Rectal smooth muscle tissue (tissue), 1 donor: ENCODE results near the gene TMED4.
"Not testable (repeated sequence)": the region's sequence is repeated elsewhere in the genome, so short reads cannot be mapped to it uniquely, and the experiment has no call there.

ENCODE experiments used
- H3K27ac ChIP-seq: one replicate; pipeline ENCODE4 v1.7.0; 2013; ENCODE audit warnings: low read depth, low read length, inconsistent platforms
- H3K27me3 ChIP-seq: one replicate; pipeline ENCODE4 v1.7.0; 2013; ENCODE audit warnings: low read length; ENCODE audit not compliant: control insufficient read depth, insufficient read depth
- H3K36me3 ChIP-seq: one replicate; pipeline ENCODE4 v1.7.0; 2013; ENCODE audit warnings: low read length; ENCODE audit not compliant: control insufficient read depth, insufficient read depth
- H3K4me1 ChIP-seq: one replicate; pipeline ENCODE4 v1.7.0; 2013; ENCODE audit warnings: low read length; ENCODE audit not compliant: control insufficient read depth, insufficient read depth
- H3K4me3 ChIP-seq: one replicate; pipeline ENCODE4 v1.7.0; 2013; ENCODE audit warnings: low read length
- H3K9ac ChIP-seq: one replicate; pipeline ENCODE4 v1.7.0; 2013; ENCODE audit warnings: low read length

TMED4 gene

DNA sequence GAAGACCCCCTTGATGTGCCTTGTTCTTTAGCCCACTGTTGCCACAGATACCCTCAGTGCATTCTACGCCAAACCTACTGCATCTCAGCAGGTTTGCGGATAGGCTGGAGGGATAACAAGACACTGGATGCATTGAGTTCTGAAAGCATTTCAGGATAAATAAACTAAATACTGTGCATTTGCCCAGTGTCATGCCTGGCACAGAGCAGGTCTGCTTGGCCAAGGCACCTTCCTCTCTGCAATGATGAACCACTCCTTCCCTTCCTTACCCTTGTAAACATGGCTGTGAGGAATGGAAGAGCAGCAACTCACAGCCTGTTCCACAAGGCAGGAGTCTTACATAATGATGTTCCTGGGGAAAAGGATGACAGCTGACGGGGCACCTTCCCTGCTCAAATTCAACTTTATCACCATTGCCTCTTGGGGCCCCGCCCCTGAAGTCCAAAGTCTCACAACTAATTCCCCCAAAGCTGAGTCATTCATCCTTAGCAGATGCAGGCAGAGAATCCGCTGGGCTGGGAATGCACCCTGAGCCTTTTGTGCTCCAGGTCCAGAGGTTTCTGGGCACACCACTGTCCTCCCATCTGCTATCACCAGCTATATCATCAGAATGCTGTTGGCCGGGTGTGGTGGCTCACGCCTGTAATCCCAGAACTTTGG lies 19.9 kb downstream of the TMED4 start:
- H3K4me1 ChIP-seq, result no peaks in the 10 kb centered on the region
- H3K36me3 ChIP-seq, result peaks cover 11% of the 10 kb centered on the region
- no peak overlapping the region for H3K9ac ChIP-seq
- H3K27me3 ChIP-seq, result no peaks in the 10 kb centered on the region
- H3K4me3 ChIP-seq, result no peak overlapping the region
- no peak overlapping the region for H3K27ac ChIP-seq

DNA sequence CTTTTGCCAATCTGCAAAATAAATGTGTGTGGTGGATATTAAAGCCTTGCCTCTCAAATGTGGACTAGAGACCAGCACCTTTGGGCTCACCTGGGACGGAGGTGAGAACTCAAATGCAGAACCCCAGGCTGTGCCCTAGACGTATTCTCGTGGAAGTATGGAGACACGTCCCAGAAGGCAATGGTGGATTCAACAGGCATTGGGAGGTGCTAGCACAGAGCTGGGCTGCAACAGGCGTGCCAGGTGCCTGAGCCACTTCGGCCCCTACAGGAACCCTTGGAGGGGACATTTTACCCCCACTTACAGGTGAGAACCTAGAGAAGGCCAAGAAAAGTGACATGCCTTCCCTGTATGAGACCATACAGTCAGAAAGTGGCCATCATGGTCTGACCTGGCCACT lies 20.6 kb downstream of the TMED4 start:
- H3K27me3 ChIP-seq, result no peaks in the 10 kb centered on the region
- peaks cover 11% of the 10 kb centered on the region for H3K36me3 ChIP-seq
- H3K9ac ChIP-seq, result no peak overlapping the region
- no peak overlapping the region for H3K4me3 ChIP-seq
- H3K4me1 ChIP-seq, result no peaks in the 10 kb centered on the region
- no peak overlapping the region for H3K27ac ChIP-seq

GRCh38 chr7:44559485-44559884 lies 22.5 kb downstream of the TMED4 start:
- Histone ChIP-seq H3K27ac (no peak overlapping the region), H3K4me1 (no peaks in the 10 kb centered on the region), H3K36me3 (peaks cover 4% of the 10 kb centered on the region), H3K27me3 (no peaks in the 10 kb centered on the region), H3K4me3 (no peak overlapping the region), H3K9ac (no peak overlapping the region)

- H3K9ac ChIP-seq, result no peak overlapping the region
- no peak overlapping the region for H3K27ac ChIP-seq
- no peaks in the 10 kb centered on the region for H3K27me3 ChIP-seq
- no peak overlapping the region for H3K4me3 ChIP-seq
- no peaks in the 10 kb centered on the region for H3K4me1 ChIP-seq
- no peaks in the 10 kb centered on the region for H3K36me3 ChIP-seq
These were observed 24.5 kb downstream of the TMED4 start for GRCh38 chr7:44557485-44557884.

DNA sequence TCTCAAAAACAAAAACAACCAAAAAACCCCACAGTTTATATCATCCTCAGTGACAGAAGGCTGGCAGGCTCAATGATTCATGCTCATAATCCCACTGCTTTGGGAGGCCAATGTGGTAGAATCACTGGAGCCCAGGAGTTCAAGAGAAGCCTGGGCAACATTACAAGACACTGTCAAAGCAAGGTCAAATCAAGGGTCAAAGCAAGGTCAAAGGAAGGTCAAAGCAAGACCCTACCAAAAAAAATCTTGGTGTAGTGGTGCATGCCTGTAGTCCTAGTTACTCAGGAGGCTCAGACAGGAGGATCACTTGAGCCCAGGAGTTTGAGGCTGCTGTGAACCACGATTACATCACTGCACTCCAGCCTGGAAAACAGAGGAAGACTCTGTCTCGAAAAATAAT lies 26.7 kb downstream of the TMED4 start:
- Histone ChIP-seq H3K9ac (no peak overlapping the region), H3K4me3 (no peak overlapping the region), H3K4me1 (no peaks in the 10 kb centered on the region), H3K36me3 (no peaks in the 10 kb centered on the region), H3K27ac (no peak overlapping the region), H3K27me3 (no peaks in the 10 kb centered on the region)

DNA sequence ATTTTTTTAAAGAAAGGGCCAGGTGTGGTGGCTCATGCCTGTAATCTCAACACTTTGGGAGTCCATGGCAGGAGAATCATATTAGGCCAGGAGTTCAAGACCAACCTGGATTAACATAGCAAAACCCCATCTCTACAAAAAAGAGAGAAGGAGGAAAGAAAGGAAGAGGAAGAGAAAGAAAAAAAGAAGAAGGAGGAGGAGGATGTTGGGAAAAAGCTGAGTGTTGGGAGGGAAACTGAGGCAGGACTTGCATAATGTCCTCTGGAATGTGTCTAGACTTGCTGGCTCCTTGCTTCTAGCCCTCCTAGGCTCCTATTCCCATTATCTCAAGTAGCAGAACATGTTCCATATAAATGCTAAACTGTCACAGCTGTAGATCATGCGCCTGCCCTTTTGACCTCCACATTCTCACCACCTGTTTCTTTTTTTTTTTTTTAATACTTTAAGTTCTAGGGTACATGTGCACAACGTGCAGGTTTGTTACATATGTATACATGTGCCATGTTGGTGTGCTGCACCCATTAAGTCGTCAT lies 29.5 kb downstream of the TMED4 start:
- not testable (repeated sequence) for H3K36me3 ChIP-seq, H3K27ac ChIP-seq, H3K4me1 ChIP-seq, H3K9ac ChIP-seq, H3K27me3 ChIP-seq, H3K4me3 ChIP-seq

GRCh38 chr7:44549457-44549856 lies 32.6 kb downstream of the TMED4 start:
- Histone ChIP-seq H3K36me3 (no peaks in the 10 kb centered on the region), H3K4me3 (no peak overlapping the region), H3K4me1 (no peaks in the 10 kb centered on the region), H3K27ac (no peak overlapping the region), H3K9ac (no peak overlapping the region), H3K27me3 (no peaks in the 10 kb centered on the region)

DNA sequence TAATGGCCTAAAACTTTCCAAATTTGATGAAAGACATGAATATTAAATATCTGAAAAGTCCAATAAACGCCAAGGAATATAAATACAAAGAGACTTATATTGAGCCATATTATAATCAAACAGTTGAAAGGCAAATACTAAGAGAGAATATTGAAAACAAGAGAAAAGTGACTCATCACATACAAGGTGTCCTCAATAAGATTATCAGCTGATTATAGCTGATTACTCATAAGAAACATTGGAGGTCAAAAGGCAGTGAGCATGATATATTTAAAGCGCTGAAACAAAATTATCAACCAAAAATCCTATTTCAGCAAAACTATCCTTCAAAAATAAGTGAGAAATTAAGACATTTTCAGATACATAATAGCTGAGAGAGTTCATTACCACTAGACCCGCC lies 33.1 kb downstream of the TMED4 start:
- no peak overlapping the region for H3K9ac ChIP-seq
- H3K4me3 ChIP-seq, result no peak overlapping the region
- H3K36me3 ChIP-seq, result no peaks in the 10 kb centered on the region
- no peaks in the 10 kb centered on the region for H3K27me3 ChIP-seq
- H3K4me1 ChIP-seq, result no peaks in the 10 kb centered on the region
- H3K27ac ChIP-seq, result no peak overlapping the region

GRCh38 chr7:44547536-44548231 lies 34.3 kb downstream of the TMED4 start:
- Histone ChIP-seq H3K27ac (no peak overlapping the region), H3K27me3 (no peaks in the 10 kb centered on the region), H3K9ac (no peak overlapping the region), H3K4me3 (no peak overlapping the region), H3K36me3 (no peaks in the 10 kb centered on the region), H3K4me1 (no peaks in the 10 kb centered on the region)

GRCh38 chr7:44541876-44542610 lies 40.0 kb downstream of the TMED4 start:
- Histone ChIP-seq H3K27me3 (no peaks in the 10 kb centered on the region), H3K4me3 (no peak overlapping the region), H3K36me3 (no peaks in the 10 kb centered on the region), H3K9ac (no peak overlapping the region), H3K4me1 (no peaks in the 10 kb centered on the region), H3K27ac (no peak overlapping the region)

DNA sequence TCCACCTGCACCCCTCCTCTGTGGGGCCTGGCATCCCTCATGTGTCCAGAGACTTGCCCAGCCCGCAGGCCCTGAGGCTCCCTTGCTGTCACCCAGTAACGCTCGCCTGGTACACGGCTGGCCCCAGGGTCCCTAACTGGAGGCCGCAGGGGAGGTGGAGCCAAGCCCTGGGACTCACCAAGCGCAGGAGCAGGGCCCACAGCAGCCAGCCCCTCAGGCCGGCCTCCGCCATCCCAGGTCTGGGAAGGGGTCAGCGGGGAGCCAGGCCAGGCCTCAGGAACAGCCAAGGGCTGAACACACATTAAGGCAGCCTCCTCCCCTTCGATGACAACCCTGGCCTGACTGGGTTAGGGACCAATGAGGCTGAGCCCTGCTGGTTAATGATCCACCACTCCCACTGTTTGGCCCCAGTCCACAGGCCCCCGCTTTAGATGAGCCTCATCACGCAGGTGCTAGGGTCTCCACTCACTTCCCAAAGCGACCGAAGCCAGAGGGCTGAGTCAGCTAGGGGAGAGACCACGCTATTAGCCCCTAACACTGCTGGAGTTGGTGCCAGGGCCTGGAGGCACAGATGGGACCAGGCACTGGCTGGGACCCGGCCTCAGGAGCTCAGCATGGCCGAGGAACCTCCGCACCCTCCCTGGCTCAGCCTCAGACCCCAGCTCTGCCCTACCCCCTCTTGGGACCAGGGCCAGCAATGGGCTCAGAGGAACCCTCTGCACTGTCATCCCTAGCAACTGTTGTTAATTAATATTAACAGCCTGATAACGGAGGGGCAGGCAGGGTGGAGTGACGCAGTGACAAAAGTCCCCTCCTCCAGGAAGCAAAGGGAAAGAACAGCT lies 40.8 kb downstream of the TMED4 start, which contains the start of gene NPC1L1:
NPC1L1 (minus strand) TSS at position 303 of the 842 bp plus-strand sequence; CDS start at position 232, 71 bp downstream.
- no peaks in the 10 kb centered on the region for H3K36me3 ChIP-seq
- no peak within 1 kb of the TSS for H3K4me3 ChIP-seq
- no peak within 1 kb of the TSS for H3K9ac ChIP-seq
- H3K4me1 ChIP-seq, result no peaks in the 10 kb centered on the region
- H3K27me3 ChIP-seq, result no peaks in the 10 kb centered on the region
- H3K27ac ChIP-seq, result no peak within 1 kb of the TSS

GRCh38 chr7:44540592-44541027 lies 41.4 kb downstream of the TMED4 start:
- Histone ChIP-seq H3K27ac (no peak overlapping the region), H3K9ac (no peak overlapping the region), H3K4me3 (no peak overlapping the region), H3K4me1 (no peaks in the 10 kb centered on the region), H3K36me3 (no peaks in the 10 kb centered on the region), H3K27me3 (no peaks in the 10 kb centered on the region)
